MCF 10A (cell line): Measurements from ENCODE around the gene DOCK9. TPM values are rescaled to one million over a fixed set of nuclear protein-coding genes. Genes with fewer than 3 reads are reported as not detected.

Source experiments
- BruUV-seq: library from RNA; stranded (reverse); fragments of 400-500 nt; replicated peaks from 2 replicates; lab custom pipeline; 2021; lab: Mats Ljungman, UMichigan
- CTCF ChIA-PET: fragments of 300-600 bp; sonication (Branson Sonifier 250); formaldehyde crosslinking; extraction: SDS; loops from one replicate; lab custom pipeline; 2021; ENCODE audit warnings: antibody characterized with exemption, inconsistent platforms; lab: Yijun Ruan, JAX
- POLR2A ChIA-PET: fragments of 300-600, 350-650 bp; sonication (Branson Sonifier 250); formaldehyde crosslinking; extraction: SDS; loops from one replicate; lab custom pipeline; 2020; ENCODE audit warnings: antibody characterized with exemption, inconsistent platforms; lab: Yijun Ruan, JAX
- DNase-seq: peaks from one replicate; pipeline ENCODE4 v3.0.0-alpha.2; 2018; ENCODE audit not compliant: unreplicated experiment
- H3K27ac Mint-ChIP-seq: one replicate; pipeline ENCODE4 v1.8.0; 2022; ENCODE audit warnings: mild to moderate bottlenecking, low read depth, mixed read lengths; ENCODE audit not compliant: unreplicated experiment
- H3K27me3 Mint-ChIP-seq: one replicate; pipeline ENCODE4 v1.8.0; 2022; ENCODE audit warnings: mixed read lengths; ENCODE audit not compliant: insufficient read depth, unreplicated experiment
- H3K36me3 Mint-ChIP-seq: one replicate; pipeline ENCODE4 v1.8.0; 2022; ENCODE audit warnings: mild to moderate bottlenecking, moderate library complexity, mixed read lengths; ENCODE audit not compliant: insufficient read depth, unreplicated experiment
- H3K4me1 Mint-ChIP-seq: one replicate; pipeline ENCODE4 v1.8.0; 2022; ENCODE audit warnings: mixed read lengths; ENCODE audit not compliant: insufficient read depth, unreplicated experiment
- H3K4me3 Mint-ChIP-seq: one replicate; pipeline ENCODE4 v1.8.0; 2022; ENCODE audit warnings: mild to moderate bottlenecking, moderate library complexity, mixed read lengths; ENCODE audit not compliant: unreplicated experiment
- H3K9me3 Mint-ChIP-seq: one replicate; pipeline ENCODE4 v1.8.0; 2022; ENCODE audit warnings: mixed read lengths; ENCODE audit not compliant: unreplicated experiment
- CTCF ChIP-seq: fragments of 200-600 bp; IDR thresholded peaks from one replicate; pipeline ENCODE4 v1.8.0; 2022; ENCODE audit warnings: antibody characterized with exemption, mild to moderate bottlenecking; ENCODE audit not compliant: unreplicated experiment
- intact Hi-C: fragments of 100-400 bp; cut with micrococcal nuclease; formaldehyde crosslinking; loops from 2 replicates; pipeline ENCODE4 v1.14.1; 2022
- total RNA-seq: library from RNA; stranded (reverse); gene quantifications from 2 replicates; pipeline ENCODE4 v1.2.3, GENCODE V29; 2022

The DOCK9 gene
- total RNA-seq, 1 experiment from 2014 or later, result 77.0 TPM

GRCh38 chr13:98875146-98875729 is 102.6 kb downstream of the DOCK9 start:
- intact Hi-C loops, result no loop called here
- no peak for DNase-seq
- Mint-ChIP-seq H3K4me1 (no peaks in the 10 kb centered on the region), H3K4me3 (no peak overlapping the region), H3K36me3 (peaks cover 78% of the 10 kb centered on the region), H3K27me3 (no peaks in the 10 kb centered on the region), H3K9me3 (peaks cover 5% of the 10 kb centered on the region), H3K27ac (no peak overlapping the region)
- no TSS peak for BruUV-seq
- ChIA-PET CTCF (interaction anchor here (0.5 to 1.0 kb wide), 4 partner anchors 26 to 65 kb away, joined by 3 to 4 read pairs (median 3); no protein-coding TSS in a partner anchor), POLR2A (interaction anchor here (0.6 to 0.8 kb wide), 2 partner anchors 13 to 15 kb away, joined by 3 to 4 read pairs; no protein-coding TSS in a partner anchor)
- no peak for TF ChIP-seq CTCF

- H3K27me3 Mint-ChIP-seq, result no peaks in the 10 kb centered on the region
These were observed 103.9 kb downstream of the DOCK9 start for GRCh38 chr13:98874029-98874397.

GRCh38 chr13:98873377-98874028 is 104.4 kb downstream of the DOCK9 start:
- Mint-ChIP-seq H3K27me3 (no peaks in the 10 kb centered on the region), H3K9me3 (peaks cover 5% of the 10 kb centered on the region)
- CTCF ChIA-PET, result interaction anchor here (0.6 to 1.7 kb wide), 4 partner anchors 30 to 190 kb away, joined by 3 to 5 read pairs (median 3); no protein-coding TSS in a partner anchor

More at GRCh38 chr13:98874029-98874397, 103.9 kb downstream of the DOCK9 start:
- BruUV-seq, result no TSS peak
- no peak overlapping the region for H3K4me3 Mint-ChIP-seq
- ChIA-PET CTCF (interaction anchor here (0.9 to 1.0 kb wide), 2 partner anchors 30 to 201 kb away, joined by 3 read pairs; no protein-coding TSS in a partner anchor), POLR2A (no interaction called here)
- no peak for DNase-seq
- H3K36me3 Mint-ChIP-seq, result peaks cover 75% of the 10 kb centered on the region
- no peak overlapping the region for H3K27ac Mint-ChIP-seq
- intact Hi-C loops, result no loop called here
- H3K4me1 Mint-ChIP-seq, result no peaks in the 10 kb centered on the region
- peaks cover 5% of the 10 kb centered on the region for H3K9me3 Mint-ChIP-seq
- no peak for TF ChIP-seq CTCF

More at GRCh38 chr13:98873377-98874028, 104.4 kb downstream of the DOCK9 start:
- Mint-ChIP-seq H3K36me3 (peaks cover 73% of the 10 kb centered on the region), H3K4me3 (no peak overlapping the region), H3K27ac (no peak overlapping the region), H3K4me1 (no peaks in the 10 kb centered on the region)
- POLR2A ChIA-PET, result interaction anchor here (0.7 to 0.8 kb wide), 2 partner anchors 8 to 9 kb away, joined by 3 to 4 read pairs; no protein-coding TSS in a partner anchor
- no peak for DNase-seq
- intact Hi-C loops, result no loop called here
- no TSS peak for BruUV-seq
- no peak for TF ChIP-seq CTCF
